GM21619 (cell line): ENCODE measurements around the gene CRYGC.

Source experiments
- ATAC-seq: cut with Tn5 transposase; IDR thresholded peaks from one replicate; pipeline ENCODE4 v1.9.1; 2021; ENCODE audit not compliant: unreplicated experiment

Gene CRYGC

DNA sequence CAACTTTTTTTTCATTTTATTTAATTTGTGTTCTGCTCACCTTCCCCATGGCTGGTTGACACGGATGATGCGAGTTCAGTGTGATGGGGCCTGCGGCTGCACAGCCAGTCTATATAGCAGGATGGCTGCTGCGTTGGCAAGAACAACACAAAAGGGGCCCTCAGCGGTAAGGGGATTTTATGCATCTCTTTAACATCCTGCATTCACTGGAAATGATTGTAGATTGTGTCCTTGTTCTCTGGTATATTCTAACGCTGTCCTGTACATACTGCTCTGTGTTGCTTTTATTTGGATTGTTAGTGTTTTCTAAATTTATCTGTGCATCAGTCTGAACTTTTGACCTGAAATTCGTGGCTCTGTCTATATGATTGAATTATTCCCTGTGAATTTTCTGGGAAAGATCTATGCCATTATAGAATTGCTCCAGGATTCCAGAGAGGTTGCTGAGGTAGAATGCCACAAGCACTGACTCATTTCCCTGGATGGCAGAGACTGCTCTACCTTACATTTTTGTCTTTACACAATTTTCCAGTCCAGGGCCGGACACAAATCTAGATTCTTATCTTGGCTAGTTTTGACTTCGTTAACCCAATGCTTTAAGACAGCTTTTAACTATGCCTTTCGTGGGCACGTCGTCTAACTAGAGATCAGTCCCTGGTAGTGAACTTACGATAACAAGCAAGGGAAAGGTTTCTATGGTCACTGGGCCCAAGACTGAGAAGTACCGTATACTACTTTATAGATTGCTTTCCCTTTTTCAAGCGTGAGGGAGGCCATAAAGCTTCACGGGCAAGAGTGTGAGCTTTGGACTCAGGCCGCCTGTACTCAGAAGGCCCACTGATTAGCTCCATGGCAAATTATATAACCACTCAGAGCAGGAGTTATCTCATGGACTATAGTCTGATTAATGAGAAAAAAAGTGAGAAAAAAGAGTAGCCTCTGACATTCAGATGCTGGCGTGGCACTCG, at the start of gene CRYGC:
Gene CRYGC (minus strand): TSS at position 85 of the 968 bp plus-strand sequence. CDS start 36 bp downstream, at position 49.
- no peak for ATAC-seq

GRCh38 chr2:208179028-208179609, 49.5 kb upstream of the CRYGC start:
- no peak for ATAC-seq

DNA sequence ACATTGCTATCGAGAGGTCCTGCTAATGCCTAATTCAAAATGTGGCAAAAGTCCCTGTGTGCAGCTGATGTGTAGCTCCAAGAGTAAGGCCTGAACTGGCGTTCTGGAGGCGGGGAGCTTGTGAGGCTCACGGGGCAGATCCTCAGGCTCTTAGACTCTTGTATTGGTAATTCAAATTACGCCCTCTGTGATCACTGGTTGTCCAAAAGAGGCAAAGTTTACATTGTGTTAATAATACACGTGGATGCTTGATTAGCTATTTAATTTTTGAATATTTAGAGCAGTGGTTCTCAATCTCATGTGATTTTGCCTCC, 46.2 kb upstream of the CRYGC start:
- ATAC-seq: no peak

- peak; percentile 98 for ATAC-seq
These were observed 45.6 kb upstream of the CRYGC start for GRCh38 chr2:208175069-208175839.

GRCh38 chr2:208174144-208174543, 44.5 kb upstream of the CRYGC start:
- ATAC-seq: no peak

GRCh38 chr2:208172125-208172524, 42.5 kb upstream of the CRYGC start:
- ATAC-seq: no peak

GRCh38 chr2:208164951-208165755, 35.5 kb upstream of the CRYGC start:
- no peak for ATAC-seq

GRCh38 chr2:208163489-208163888, 33.9 kb upstream of the CRYGC start, which contains the start of gene CRYGA:
CRYGA (minus strand) TSS chr2:208163589; CDS start chr2:208163556, 33 bp downstream.
- ATAC-seq: no peak

DNA sequence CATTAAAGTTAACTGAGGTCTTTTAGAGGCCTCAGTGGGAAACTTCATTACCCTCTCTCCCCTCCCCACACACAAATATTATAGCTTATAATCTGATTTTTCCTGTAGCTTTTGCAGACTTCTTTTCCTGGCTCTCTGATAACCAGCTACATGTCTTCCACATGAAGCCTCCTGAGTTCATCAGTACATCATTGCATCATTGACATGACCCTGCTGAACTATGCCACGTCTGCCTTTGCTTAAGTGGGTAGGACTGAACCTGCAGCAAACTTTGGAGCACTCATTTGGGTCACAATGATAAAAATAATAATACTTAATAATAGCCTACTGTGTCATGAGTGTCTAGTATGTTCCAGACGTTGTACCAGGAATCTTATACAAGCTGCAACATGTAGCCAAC, 26.8 kb upstream of the CRYGC start:
- ATAC-seq: no peak

GRCh38 chr2:208153156-208153555, 23.5 kb upstream of the CRYGC start:
- no peak for ATAC-seq

DNA sequence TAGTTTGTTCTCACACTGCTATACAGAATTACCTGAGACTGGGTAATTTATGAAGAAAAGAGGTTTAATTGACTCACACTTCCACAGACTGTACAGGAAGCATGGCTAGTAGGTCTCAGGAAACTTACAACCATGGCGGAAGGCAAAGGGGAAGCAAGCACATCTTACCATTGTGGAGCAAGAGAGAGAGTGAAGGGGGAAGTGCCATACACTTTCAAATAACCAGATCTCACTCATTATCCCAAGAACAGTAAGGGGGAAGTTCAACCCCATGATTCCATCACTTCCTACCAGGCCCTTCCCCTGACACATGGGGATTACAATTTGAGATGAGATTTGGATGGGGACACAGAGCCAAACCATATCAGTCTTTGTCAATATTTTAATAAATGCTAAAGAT, 21.3 kb upstream of the CRYGC start:
- ATAC-seq: no peak

GRCh38 chr2:208150094-208150493, 20.5 kb upstream of the CRYGC start:
- ATAC-seq: no peak

DNA sequence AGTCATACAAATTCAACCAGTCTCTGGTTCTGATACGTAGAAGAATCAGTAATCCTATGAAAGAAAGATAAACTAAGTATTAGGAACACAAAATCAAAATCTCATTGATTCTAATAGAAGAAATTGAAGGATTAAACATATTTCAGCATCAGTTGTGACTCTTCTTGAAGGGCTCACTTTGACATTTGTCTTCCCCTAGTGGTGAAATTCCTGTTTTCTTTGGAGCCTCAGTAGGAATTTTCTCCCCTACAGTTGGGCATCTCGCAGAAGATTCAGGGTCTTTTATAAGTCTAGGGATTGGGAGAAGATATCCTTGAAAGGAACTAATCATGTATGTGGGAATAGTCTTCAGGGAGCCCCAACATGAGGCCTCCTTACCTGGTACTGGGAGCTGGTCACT, 19.2 kb upstream of the CRYGC start:
- ATAC-seq: no peak

DNA sequence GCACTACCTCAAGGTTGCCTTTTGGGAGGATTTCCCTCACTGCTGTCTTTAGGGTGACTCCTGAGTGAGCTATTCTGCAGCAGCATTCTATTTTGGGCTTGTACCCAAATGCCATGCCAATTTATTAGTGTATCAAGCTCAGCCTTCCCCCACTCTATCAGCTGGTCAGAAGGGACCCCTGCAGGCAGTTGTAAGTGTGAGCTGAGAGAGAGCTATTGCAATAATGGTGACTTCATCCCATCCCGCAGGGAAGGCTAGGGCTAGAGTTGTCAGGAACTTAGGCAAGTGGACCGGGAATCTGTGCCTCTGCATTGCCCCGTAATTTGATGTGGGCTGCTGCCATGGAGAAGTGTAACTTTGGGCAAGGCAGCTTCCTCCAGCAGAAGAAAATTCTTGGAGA, 18.1 kb upstream of the CRYGC start:
- no peak for ATAC-seq

DNA sequence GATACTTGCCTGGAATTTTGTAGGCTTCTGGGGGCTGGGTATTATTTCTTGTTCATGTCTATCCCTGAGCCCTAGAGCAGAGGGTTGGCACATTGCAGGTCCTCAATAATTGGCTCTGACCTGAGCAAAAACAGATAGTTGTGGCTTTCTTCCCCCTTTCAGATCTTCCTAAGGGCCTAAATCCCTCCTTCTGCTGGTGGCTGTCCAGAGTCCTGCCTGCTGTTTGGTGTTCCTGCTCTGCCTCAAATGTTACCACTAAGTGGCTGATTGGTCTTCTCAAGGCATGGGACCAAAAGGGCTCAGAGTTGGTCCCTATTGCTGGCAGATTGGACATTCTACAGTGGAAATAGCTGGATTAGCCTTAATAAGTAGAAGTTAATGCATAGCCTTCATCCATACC, 17.4 kb upstream of the CRYGC start:
- ATAC-seq: no peak

DNA sequence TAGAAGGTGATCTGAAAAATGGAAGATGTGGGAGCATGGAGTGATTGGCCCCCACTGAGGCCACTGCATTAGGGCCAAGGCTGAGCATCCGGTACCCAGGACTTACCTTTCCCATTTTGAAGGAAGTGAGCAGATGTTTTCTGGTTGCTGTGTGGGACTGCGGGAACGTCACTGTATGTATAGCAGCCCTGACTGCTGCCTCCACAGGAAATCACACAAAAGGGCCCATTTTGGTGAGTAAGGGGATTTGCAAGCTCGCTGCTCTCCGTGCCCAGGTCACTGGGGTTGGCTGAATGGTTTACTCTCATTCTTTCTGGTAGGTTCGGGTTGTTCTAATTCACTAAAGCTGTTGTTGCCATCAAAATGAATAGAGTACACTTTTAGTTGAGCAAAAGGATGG, 16.4 kb upstream of the CRYGC start, which contains the start of gene CRYGB:
Gene CRYGB (minus strand): TSS at position 153 of the 400 bp plus-strand sequence. CDS start 38 bp downstream, at position 115.
- no peak for ATAC-seq

DNA sequence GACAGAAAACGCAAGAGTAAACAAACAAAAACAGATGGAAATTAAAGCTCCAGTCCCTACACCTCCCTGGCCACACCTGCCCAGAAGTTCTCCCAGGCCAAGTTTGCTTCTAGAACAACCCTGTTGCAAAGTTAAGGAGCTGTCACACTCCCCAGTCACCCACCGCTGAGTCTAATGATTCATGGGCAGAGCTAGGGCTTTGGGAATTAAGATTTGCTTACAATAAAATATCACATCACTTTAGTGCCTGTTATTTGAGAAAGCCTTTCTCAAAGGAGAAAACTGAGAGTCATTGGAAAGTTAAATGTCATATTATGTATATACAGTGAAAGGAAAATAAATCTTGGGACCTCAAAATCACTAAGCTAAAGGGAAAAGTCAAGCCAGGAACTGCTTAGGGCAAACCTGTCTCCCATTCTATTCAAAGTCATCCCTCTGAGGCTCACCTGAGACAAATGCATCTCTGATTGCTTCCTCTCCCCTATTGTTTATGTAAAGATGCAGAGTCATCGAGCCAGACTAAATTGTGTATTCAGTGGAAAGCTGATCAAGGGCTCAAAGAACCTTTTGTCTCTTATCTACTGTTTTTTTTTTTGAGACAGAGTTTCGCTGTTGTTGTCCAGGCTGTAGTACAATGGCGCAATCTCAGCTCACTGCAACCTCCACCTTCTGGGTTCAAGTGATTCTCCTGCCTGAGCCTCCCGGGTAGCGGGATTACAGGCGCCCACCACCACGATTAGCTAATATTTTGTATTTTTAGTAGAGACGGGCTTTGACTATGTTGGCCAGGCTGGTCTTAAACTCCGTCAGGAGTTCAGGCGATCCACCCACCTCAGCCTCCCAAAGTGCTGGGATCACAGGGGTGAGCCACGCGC, 13.5 kb upstream of the CRYGC start:
- no peak for ATAC-seq

GRCh38 chr2:208142240-208142924, 12.8 kb upstream of the CRYGC start:
- ATAC-seq: no peak

GRCh38 chr2:208139447-208139846, 9.8 kb upstream of the CRYGC start:
- ATAC-seq: no peak
